Central memory CD4-positive, alpha-beta T cell (primary cell): ENCODE results near the gene SPSB2.
"Not testable (repeated sequence)": the region's sequence is repeated elsewhere in the genome, so short reads cannot be mapped to it uniquely, and the experiment has no call there.

Source experiments
- DNase-seq: peaks from one replicate; pipeline ENCODE4 v3.0.0; 2022
- total RNA-seq, 3 experiments: gene quantifications; one replicate each; lab custom pipeline; 2026; lab: John Stamatoyannopoulos, UW

The SPSB2 gene
- 4.4 to 17.2 (median 7.7) reads per million in 3 experiments for total RNA-seq

GRCh38 chr12:6873094-6874014 lies at the start of gene SPSB2:
TSS of gene SPSB2 (minus strand) at chr12:6873303. CDS start at chr12:6872901, 402 bp downstream.
- DNase-seq, result peak; percentile 97

GRCh38 chr12:6921996-6922946 lies 49.2 kb upstream of the SPSB2 start:
- no peak for DNase-seq

- DNase-seq, result no peak
Measured at GRCh38 chr12:6921539-6921938, 48.4 kb upstream of the SPSB2 start.

- no peak for DNase-seq
Measured at GRCh38 chr12:6919588-6919987, 46.5 kb upstream of the SPSB2 start.

GRCh38 chr12:6917491-6918231 lies 44.6 kb upstream of the SPSB2 start:
- no peak for DNase-seq

GRCh38 chr12:6916426-6917200 lies 43.5 kb upstream of the SPSB2 start:
- no peak for DNase-seq

GRCh38 chr12:6915789-6916285 lies 42.7 kb upstream of the SPSB2 start:
- no peak for DNase-seq

- no peak for DNase-seq
Measured at GRCh38 chr12:6914947-6915788, 42.1 kb upstream of the SPSB2 start.

GRCh38 chr12:6914246-6914946 lies 41.3 kb upstream of the SPSB2 start, which contains the start of gene ENO2:
TSS of gene ENO2 (plus strand) at chr12:6914580. CDS start at chr12:6915833, 1,253 bp downstream.
- DNase-seq, result peak; percentile 87

GRCh38 chr12:6912164-6912935 lies 39.2 kb upstream of the SPSB2 start:
- no peak for DNase-seq

- DNase-seq, result no peak
Measured at GRCh38 chr12:6909421-6910145, 36.5 kb upstream of the SPSB2 start.

- not testable (repeated sequence) for DNase-seq
Measured at GRCh38 chr12:6908141-6908540, 35.0 kb upstream of the SPSB2 start.

GRCh38 chr12:6905414-6906040 lies 32.4 kb upstream of the SPSB2 start:
- no peak for DNase-seq

- DNase-seq, result peak; percentile 98
Measured at GRCh38 chr12:6904280-6905276, 31.5 kb upstream of the SPSB2 start, which contains the start of gene LRRC23. TSS of gene LRRC23 (plus strand) at chr12:6904822. CDS start at chr12:6905634, 812 bp downstream.

- no peak for DNase-seq
Measured at GRCh38 chr12:6903722-6904121, 30.6 kb upstream of the SPSB2 start.

GRCh38 chr12:6902448-6902847 lies 29.3 kb upstream of the SPSB2 start:
- DNase-seq, result no peak
